Subcutaneous adipose tissue (tissue), 4 donors: ENCODE measurements around the gene HEG1. TPM values are rescaled to one million over a fixed set of nuclear protein-coding genes. Genes with fewer than 3 reads are reported as not detected.

ENCODE experiments used
- CTCF ChIP-seq: fragments of 450-650 bp; IDR thresholded peaks from one replicate; pipeline ENCODE4 v1.5.1; 2016; ENCODE audit warnings: low read depth, mild to moderate bottlenecking, control low read depth, antibody characterized with exemption, moderate library complexity
- total RNA-seq, 4 donors: library from RNA; depleted of rRNA; stranded (reverse); fragments of >200 nt; gene quantifications; one replicate each; pipeline ENCODE4 v1.1.0, GENCODE V29; 2016

Gene HEG1
- total RNA-seq, 4 donors from 2014 or later = 26.7 to 72.5 (median 36.2) TPM

- no peak for TF ChIP-seq CTCF
Observed at GRCh38 chr3:124962403-124962940, 93.3 kb downstream of the HEG1 start.

GRCh38 chr3:124960698-124961097 lies 95.1 kb downstream of the HEG1 start:
- TF ChIP-seq CTCF = no peak

GRCh38 chr3:124960105-124960504 lies 95.7 kb downstream of the HEG1 start:
- TF ChIP-seq CTCF = no peak

- no peak for TF ChIP-seq CTCF
Observed at GRCh38 chr3:124952282-124952855, 103.4 kb downstream of the HEG1 start.

GRCh38 chr3:124951511-124952281 lies 104.1 kb downstream of the HEG1 start:
- no peak for TF ChIP-seq CTCF

- no peak for TF ChIP-seq CTCF
Observed at GRCh38 chr3:124950026-124950425, 105.8 kb downstream of the HEG1 start.

- no peak for TF ChIP-seq CTCF
Observed at GRCh38 chr3:124942613-124943012, 113.2 kb downstream of the HEG1 start.
